HCT116 (cell line): ENCODE results near the gene VAMP1.

Source experiments
- CEBPB ChIP-seq: IDR thresholded peaks from 2 replicates; pipeline ENCODE4 v1.6.1; 2012; ENCODE audit warnings: low read depth
- EGR1 ChIP-seq: IDR thresholded peaks from 2 replicates; pipeline ENCODE4 v1.6.1; 2012; ENCODE audit warnings: low read depth
- EZH2 ChIP-seq: fragments of 200-600 bp; sonication (generic); IDR thresholded peaks from 2 replicates; pipeline ENCODE4 v1.6.1; 2017; ENCODE audit warnings: antibody characterized with exemption, mixed run types
- JUND ChIP-seq: IDR thresholded peaks from 2 replicates; pipeline ENCODE4 v1.6.1; 2012
- MAX ChIP-seq: IDR thresholded peaks from 2 replicates; pipeline ENCODE4 v1.6.1; 2012
- POLR2A ChIP-seq: IDR thresholded peaks from 2 replicates; pipeline ENCODE4 v1.7.0; 2011; ENCODE audit warnings: borderline replicate concordance; ENCODE audit not compliant: insufficient read depth, insufficient read length; ENCODE audit errors: extremely low read depth
- POLR2AphosphoS5 ChIP-seq: IDR thresholded peaks from 2 replicates; pipeline ENCODE4 v1.6.1; 2011; ENCODE audit warnings: mild to moderate bottlenecking, low read depth, low read length, moderate library complexity
- SIN3A ChIP-seq: IDR thresholded peaks from 2 replicates; pipeline ENCODE4 v1.6.1; 2012; ENCODE audit warnings: low read depth
- TCF7L2 ChIP-seq: IDR thresholded peaks from 2 replicates; pipeline ENCODE4 v1.7.0; 2011; ENCODE audit warnings: borderline replicate concordance, inconsistent platforms; ENCODE audit not compliant: insufficient read depth, insufficient read length; ENCODE audit errors: extremely low read depth
- YY1 ChIP-seq: IDR thresholded peaks from 2 replicates; pipeline ENCODE4 v1.6.1; 2011; ENCODE audit warnings: low read length, low read depth, moderate library complexity, mild to moderate bottlenecking; ENCODE audit not compliant: insufficient replicate concordance; ENCODE audit errors: extremely low read depth
- ZNF274 ChIP-seq: fragments of 200-500 bp; sonication (Bioruptor generic); IDR thresholded peaks from 2 replicates; pipeline ENCODE4 v1.6.1; 2014; ENCODE audit warnings: mild to moderate bottlenecking, low read depth, low read length, inconsistent platforms
- TF ChIP-seq, protein P1 (sequence below), 3 experiments: fragments of 200-600 bp in 1 of 3; sonication (generic) in 1 of 3; IDR thresholded peaks in 2 of 3; conservative IDR thresholded peaks in 1 of 3; 2 replicates each; pipeline ENCODE4 v1.5.1; 2012 to 2017; ENCODE audit warnings: low read depth in 2 of 3, low read length in 2 of 3, antibody characterized with exemption in 1 of 3, borderline replicate concordance in 1 of 3, control low read depth in 1 of 3, mild to moderate bottlenecking in 1 of 3, mixed read lengths in 1 of 3, mixed run types in 1 of 3, moderate library complexity in 1 of 3; ENCODE audit not compliant: insufficient read depth in 1 of 3

GRCh38 chr12:6463858-6464257, 6.6 kb downstream of the VAMP1 start:
- TF ChIP-seq, protein P1, sequence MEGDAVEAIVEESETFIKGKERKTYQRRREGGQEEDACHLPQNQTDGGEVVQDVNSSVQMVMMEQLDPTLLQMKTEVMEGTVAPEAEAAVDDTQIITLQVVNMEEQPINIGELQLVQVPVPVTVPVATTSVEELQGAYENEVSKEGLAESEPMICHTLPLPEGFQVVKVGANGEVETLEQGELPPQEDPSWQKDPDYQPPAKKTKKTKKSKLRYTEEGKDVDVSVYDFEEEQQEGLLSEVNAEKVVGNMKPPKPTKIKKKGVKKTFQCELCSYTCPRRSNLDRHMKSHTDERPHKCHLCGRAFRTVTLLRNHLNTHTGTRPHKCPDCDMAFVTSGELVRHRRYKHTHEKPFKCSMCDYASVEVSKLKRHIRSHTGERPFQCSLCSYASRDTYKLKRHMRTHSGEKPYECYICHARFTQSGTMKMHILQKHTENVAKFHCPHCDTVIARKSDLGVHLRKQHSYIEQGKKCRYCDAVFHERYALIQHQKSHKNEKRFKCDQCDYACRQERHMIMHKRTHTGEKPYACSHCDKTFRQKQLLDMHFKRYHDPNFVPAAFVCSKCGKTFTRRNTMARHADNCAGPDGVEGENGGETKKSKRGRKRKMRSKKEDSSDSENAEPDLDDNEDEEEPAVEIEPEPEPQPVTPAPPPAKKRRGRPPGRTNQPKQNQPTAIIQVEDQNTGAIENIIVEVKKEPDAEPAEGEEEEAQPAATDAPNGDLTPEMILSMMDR (IDR thresholded peaks at IDR 0.05 in 2 of 3, conservative IDR thresholded peaks at IDR 0.05 in 1 of 3; ENCODE audit: borderline replicate concordance in 1 of 3, insufficient read depth in 1 of 3, low read depth in 2 of 3, low read length in 2 of 3), result no peak
- TF ChIP-seq TCF7L2, result no peak
- TF ChIP-seq EZH2, result no peak
- TF ChIP-seq CEBPB, result no peak
- no peak for TF ChIP-seq POLR2AphosphoS5
- no peak for TF ChIP-seq JUND
- TF ChIP-seq YY1, result no peak
- TF ChIP-seq POLR2A, result no peak
- TF ChIP-seq EGR1, result no peak
- TF ChIP-seq MAX, result no peak
- TF ChIP-seq ZNF274, result no peak
- no peak for TF ChIP-seq SIN3A
